H9 (cell line): Measurements from ENCODE around the gene ZNF346. TPM values are rescaled to one million over a fixed set of nuclear protein-coding genes. Genes with fewer than 3 reads are reported as not detected.

Source experiments
- DNase-seq: peaks from one replicate; pipeline ENCODE4 v3.0.0-alpha.2; 2017
- H2AFZ ChIP-seq: one replicate; pipeline ENCODE4 v1.6.1; 2013; ENCODE audit warnings: mild to moderate bottlenecking, low read length, control low read depth, moderate library complexity
- H2AK5ac ChIP-seq: 2 replicates; pipeline ENCODE4 v1.6.1; 2013; ENCODE audit warnings: low read length, control low read depth, mixed read lengths; ENCODE audit not compliant: insufficient read length
- H2BK120ac ChIP-seq: one replicate; pipeline ENCODE4 v1.6.1; 2013; ENCODE audit warnings: low read depth, mild to moderate bottlenecking, low read length, control low read depth, inconsistent platforms; ENCODE audit not compliant: poor library complexity, severe bottlenecking
- H2BK12ac ChIP-seq: 2 replicates; pipeline ENCODE4 v1.6.1; 2013; ENCODE audit warnings: low read length, control low read depth, mixed read lengths, low read depth; ENCODE audit not compliant: insufficient read length
- H2BK15ac ChIP-seq: 2 replicates; pipeline ENCODE4 v1.6.1; 2013; ENCODE audit warnings: low read depth, low read length, control low read depth
- H2BK20ac ChIP-seq: one replicate; pipeline ENCODE4 v1.6.1; 2013; ENCODE audit warnings: low read depth, mild to moderate bottlenecking, low read length, control low read depth, inconsistent platforms; ENCODE audit not compliant: poor library complexity, severe bottlenecking
- H2BK5ac ChIP-seq: 2 replicates; pipeline ENCODE4 v1.6.1; 2013; ENCODE audit warnings: low read length, control low read depth, mixed read lengths; ENCODE audit not compliant: insufficient read length
- H3K14ac ChIP-seq: 2 replicates; pipeline ENCODE4 v1.6.1; 2013; ENCODE audit warnings: low read length, control low read depth; ENCODE audit not compliant: insufficient read depth
- H3K18ac ChIP-seq: 2 replicates; pipeline ENCODE4 v1.6.1; 2013; ENCODE audit warnings: low read depth, mild to moderate bottlenecking, mixed read lengths, low read length, control low read depth; ENCODE audit not compliant: insufficient read length
- H3K23ac ChIP-seq: 2 replicates; pipeline ENCODE4 v1.6.1; 2013; ENCODE audit warnings: low read length, control low read depth, mixed read lengths, low read depth; ENCODE audit not compliant: insufficient read length
- H3K23me2 ChIP-seq: 2 replicates; pipeline ENCODE4 v1.6.1; 2013; ENCODE audit warnings: low read depth, mild to moderate bottlenecking, mixed read lengths, low read length, control low read depth; ENCODE audit not compliant: insufficient read length, poor library complexity, severe bottlenecking
- H3K27ac ChIP-seq: 2 replicates; pipeline ENCODE4 v1.5.1; 2013; ENCODE audit warnings: low read length, control low read depth, mixed read lengths, low read depth; ENCODE audit not compliant: insufficient read length
- H3K27me3 ChIP-seq: 2 replicates; pipeline ENCODE4 v1.6.1; 2013; ENCODE audit warnings: low read length, control low read depth, inconsistent platforms; ENCODE audit not compliant: insufficient read depth
- H3K4ac ChIP-seq: 2 replicates; pipeline ENCODE4 v1.6.1; 2013; ENCODE audit warnings: low read depth, mild to moderate bottlenecking, control low read depth, inconsistent platforms, low read length, moderate library complexity
- H3K4me1 ChIP-seq: 2 replicates; pipeline ENCODE4 v1.6.1; 2013; ENCODE audit warnings: low read length, control low read depth, inconsistent platforms; ENCODE audit not compliant: insufficient read depth
- H3K4me2 ChIP-seq: 2 replicates; pipeline ENCODE4 v1.6.1; 2013; ENCODE audit warnings: low read length, control low read depth, mixed read lengths; ENCODE audit not compliant: insufficient read length, insufficient read depth
- H3K56ac ChIP-seq: 2 replicates; pipeline ENCODE4 v1.6.1; 2013; ENCODE audit warnings: low read depth, mild to moderate bottlenecking, mixed read lengths, low read length, control low read depth; ENCODE audit not compliant: insufficient read length
- H3K79me1 ChIP-seq: 2 replicates; pipeline ENCODE4 v1.6.1; 2013; ENCODE audit warnings: low read depth, mild to moderate bottlenecking, moderate library complexity, low read length, control low read depth, inconsistent platforms; ENCODE audit not compliant: insufficient read depth, poor library complexity, severe bottlenecking
- H3K79me2 ChIP-seq: 2 replicates; pipeline ENCODE4 v1.6.1; 2013; ENCODE audit warnings: low read length, control low read depth, inconsistent platforms; ENCODE audit not compliant: insufficient read depth
- H3K9ac ChIP-seq: 2 replicates; pipeline ENCODE4 v1.6.1; 2013; ENCODE audit warnings: low read length, control low read depth, mixed read lengths; ENCODE audit not compliant: insufficient read length; ENCODE audit errors: extremely low read depth
- H3K9me3 ChIP-seq: one replicate; pipeline ENCODE4 v1.6.1; 2013; ENCODE audit warnings: low read depth, low read length, inconsistent platforms; ENCODE audit not compliant: control insufficient read depth
- H3T11ph ChIP-seq: one replicate; pipeline ENCODE4 v1.6.1; 2013; ENCODE audit warnings: mild to moderate bottlenecking, low read length, control low read depth, inconsistent platforms
- H4K20me1 ChIP-seq: one replicate; pipeline ENCODE4 v1.6.1; 2013; ENCODE audit not compliant: control insufficient read depth, insufficient read length, insufficient read depth
- H4K5ac ChIP-seq: 2 replicates; pipeline ENCODE4 v1.6.1; 2013; ENCODE audit warnings: low read depth, mild to moderate bottlenecking, mixed read lengths, low read length, control low read depth; ENCODE audit not compliant: insufficient read length
- H4K8ac ChIP-seq: replicated peaks from 2 replicates; pipeline ENCODE4 v1.6.1; 2013; ENCODE audit warnings: low read length, control low read depth, mixed read lengths, low read depth; ENCODE audit not compliant: insufficient read length
- H4K91ac ChIP-seq: 2 replicates; pipeline ENCODE4 v1.6.1; 2013; ENCODE audit warnings: low read depth, mild to moderate bottlenecking, moderate library complexity, mixed read lengths, low read length, control low read depth; ENCODE audit not compliant: insufficient read length
- H3K27ac Mint-ChIP-seq, 3 experiments: 2 replicates in 2 of 3; 3 replicates in 1 of 3; pipeline ENCODE4 v1.8.0; 2020 to 2021; ENCODE audit warnings: mixed read lengths in 3 of 3, mild to moderate bottlenecking in 1 of 3, moderate library complexity in 1 of 3
- H3K27me3 Mint-ChIP-seq: 2 replicates; pipeline ENCODE4 v1.8.0; 2021; ENCODE audit warnings: low read depth, mild to moderate bottlenecking, moderate library complexity, mixed read lengths
- H3K36me3 Mint-ChIP-seq, 3 experiments: 2 replicates in 2 of 3; 3 replicates in 1 of 3; pipeline ENCODE4 v1.8.0; 2020 to 2021; ENCODE audit warnings: low read depth in 3 of 3, mixed read lengths in 3 of 3; ENCODE audit not compliant: insufficient read depth in 1 of 3
- H3K4me1 Mint-ChIP-seq, 2 experiments: 2 replicates each; pipeline ENCODE4 v1.8.0; 2020; ENCODE audit warnings: mixed read lengths in 2 of 2
- H3K4me3 Mint-ChIP-seq, 2 experiments: 2 replicates in 1 of 2; 3 replicates in 1 of 2; pipeline ENCODE4 v1.8.0; 2020 to 2021; ENCODE audit warnings: mild to moderate bottlenecking in 2 of 2, mixed read lengths in 2 of 2, moderate library complexity in 1 of 2
- H3K9me3 Mint-ChIP-seq, 2 experiments: 2 replicates in 1 of 2; 3 replicates in 1 of 2; pipeline ENCODE4 v1.8.0; 2020; ENCODE audit warnings: mild to moderate bottlenecking in 2 of 2, mixed read lengths in 2 of 2, moderate library complexity in 1 of 2
- CTCF ChIP-seq: fragments of 200-600 bp; sonication (generic); conservative IDR thresholded peaks from 3 replicates; pipeline ENCODE4 v1.8.0; 2021; ENCODE audit warnings: antibody characterized with exemption, mild to moderate bottlenecking
- WGBS: extraction: QIAGEN DNeasy Blood & Tissue Kit; methylation state at CpG from one replicate; pipeline ENCODE4 v1.1.7; 2013; ENCODE audit warnings: missing lambda C conversion rate, low lambda C conversion rate, mixed read lengths; ENCODE audit not compliant: insufficient read length; ENCODE audit errors: extremely low coverage; 5-methylcytosine and 5-hydroxymethylcytosine counted together
- total RNA-seq: library from RNA; stranded (reverse); gene quantifications from 2 replicates; pipeline ENCODE4 v1.2.1, GENCODE V29; 2021

Gene ZNF346
- total RNA-seq, 1 experiment from 2014 or later = 22.7 TPM

- H3K9ac ChIP-seq = no peak overlapping the region
Observed at GRCh38 chr5:177098470-177099141, 76.1 kb downstream of the ZNF346 start.

More at GRCh38 chr5:177098470-177099141, 76.1 kb downstream of the ZNF346 start:
- Histone ChIP-seq H3K18ac (no peak overlapping the region), H3K27me3 (no peaks in the 10 kb centered on the region), H4K5ac (no peak overlapping the region), H2AFZ (no peak overlapping the region), H2BK12ac (no peak overlapping the region), H2BK20ac (no peak overlapping the region), H3K56ac (no peak overlapping the region), H3K4me2 (no peak overlapping the region), H3K4me1 (peaks cover 5% of the 10 kb centered on the region; the same call in 1 of the 2 replicates), H3T11ph (no peak overlapping the region), H3K14ac (no peak overlapping the region), H2AK5ac (no peak overlapping the region), H3K79me1 (no peaks in the 10 kb centered on the region), H4K20me1 (no peaks in the 10 kb centered on the region), H3K4ac (no peak overlapping the region), H3K27ac (no peak overlapping the region), H2BK120ac (no peak overlapping the region), H3K9me3 (no peaks in the 10 kb centered on the region), H3K23me2 (no peaks in the 10 kb centered on the region), H4K91ac (no peak overlapping the region), H2BK5ac (no peak overlapping the region), H3K23ac (no peak overlapping the region), H2BK15ac (no peak overlapping the region), H4K8ac (no peak overlapping the region), H3K79me2 (no peaks in the 10 kb centered on the region)
- WGBS = no CpG with 5 or more reads among the region's 18 CpGs
- H3K9me3 Mint-ChIP-seq = no peaks in the 10 kb centered on the region
- H3K27ac Mint-ChIP-seq = peak overlapping the region in 2 of 3 experiments; percentile 19 to 94; a peak in 3 of 7 replicates
- no peaks in the 10 kb centered on the region for H3K27me3 Mint-ChIP-seq
- peak overlapping the region in 1 of 2 experiments; percentile 38; a peak in 1 of 5 replicates for H3K4me3 Mint-ChIP-seq
- H3K36me3 Mint-ChIP-seq = peaks cover 7 to 28% (median 18%) of the 10 kb centered on the region in 3 experiments; a peak in 6 of 7 replicates
- TF ChIP-seq CTCF = no peak
- H3K4me1 Mint-ChIP-seq = peaks cover 16 to 30% of the 10 kb centered on the region in 2 experiments
- peak; percentile 32 for DNase-seq
